Kidney (tissue), 14 donors: ENCODE results near the gene SIK3. TPM values are rescaled to one million over a fixed set of nuclear protein-coding genes. Genes with fewer than 3 reads are reported as not detected.
A peak's percentile ranks its signal among the peaks of the same experiment; 100 is the strongest.

Experiments
- DNase-seq, 5 donors: peaks; one replicate each; pipeline ENCODE4 v3.0.0-alpha.2; 2013 to 2020
- FAIRE-seq: peaks from 2 replicates; lab custom pipeline; 2012; peaks lifted over from hg19 to GRCh38; lab: Jason Lieb, UNC
- H3K27ac ChIP-seq, 2 donors: one replicate each; pipeline ENCODE4 v1.7.0; 2013; ENCODE audit warnings: low read depth in 2 of 2, low read length in 2 of 2, inconsistent platforms in 1 of 2
- H3K27me3 ChIP-seq: one replicate; pipeline ENCODE4 v1.7.1; 2013; ENCODE audit warnings: low read length, inconsistent platforms; ENCODE audit not compliant: control insufficient read depth, insufficient read depth
- H3K36me3 ChIP-seq, 3 donors: one replicate each; pipeline versions ENCODE4 v1.7.0 to v1.7.1; 2013; ENCODE audit warnings: low read length in 3 of 3, control low read depth in 1 of 3, inconsistent platforms in 1 of 3; ENCODE audit not compliant: insufficient read depth in 3 of 3, control insufficient read depth in 2 of 3
- H3K4me1 ChIP-seq, 3 donors: one replicate each; pipeline versions ENCODE4 v1.7.0 to v1.7.1; 2013; ENCODE audit warnings: low read length in 3 of 3, inconsistent platforms in 1 of 3, low read depth in 1 of 3; ENCODE audit not compliant: control insufficient read depth in 2 of 3, insufficient read depth in 2 of 3
- H3K4me3 ChIP-seq, 3 donors: one replicate each; pipeline versions ENCODE4 v1.7.0 to v1.8.1; 2013; ENCODE audit warnings: low read length in 3 of 3, control low read depth in 1 of 3, inconsistent platforms in 1 of 3
- H3K9ac ChIP-seq, 3 donors: one replicate each; pipeline versions ENCODE4 v1.7.0 to v1.7.1; 2013; ENCODE audit warnings: low read length in 3 of 3, control low read depth in 1 of 3, inconsistent platforms in 1 of 3
- H3K9me3 ChIP-seq, 3 donors: one replicate each; pipeline versions ENCODE4 v1.7.0 to v1.7.1; 2013; ENCODE audit warnings: low read length in 3 of 3, control low read depth in 1 of 3, inconsistent platforms in 1 of 3; ENCODE audit not compliant: control insufficient read depth in 2 of 3, insufficient read depth in 1 of 3
- intact Hi-C: fragments of 100-400 bp; cut with DNase I; formaldehyde crosslinking; loops from one replicate; pipeline ENCODE4 v1.11.1; 2022
- polyA plus RNA-seq: library from polyadenylated mRNA; stranded (reverse); fragments of 350-450 nt; fragmentation: Illumina TruSeq; extraction: RNeasy Lipid Tissue Mini Kit (QIAGEN cat#74804); gene quantifications from one replicate; pipeline ENCODE4 v1.2.3, GENCODE V29; 2014; ENCODE audit warnings: low read depth, low replicate concordance; ENCODE audit not compliant: insufficient read depth
- total RNA-seq: library from RNA; stranded (reverse); fragmentation: NEBNext Ultra II Directional; extraction: Animal tissue kit (Norgen Biotek cat#: 25700); gene quantifications from one replicate; pipeline ENCODE4 v1.2.1, GENCODE V29; 2021
- TF ChIP-seq, protein P1 (sequence below): IDR thresholded peaks from 3 replicates; pipeline ENCODE4 v1.5.1; 2012; ENCODE audit warnings: mild to moderate bottlenecking, moderate library complexity, borderline replicate concordance; ENCODE audit not compliant: insufficient read depth; ENCODE audit errors: extremely low read depth
- donor health status: control.
- donor health status: control.
- donor health status: control.
- donor health status: control.
- donor health status: control.
- donor health status: DM: yes; HTN: yes; CAD: no.
- donor health status: Normal renal cell carcinoma (clear cell type).

Gene SIK3
- total and polyA plus RNA-seq, 2 donors from 2014 or later, result 12.3 to 50.7 TPM

DNA sequence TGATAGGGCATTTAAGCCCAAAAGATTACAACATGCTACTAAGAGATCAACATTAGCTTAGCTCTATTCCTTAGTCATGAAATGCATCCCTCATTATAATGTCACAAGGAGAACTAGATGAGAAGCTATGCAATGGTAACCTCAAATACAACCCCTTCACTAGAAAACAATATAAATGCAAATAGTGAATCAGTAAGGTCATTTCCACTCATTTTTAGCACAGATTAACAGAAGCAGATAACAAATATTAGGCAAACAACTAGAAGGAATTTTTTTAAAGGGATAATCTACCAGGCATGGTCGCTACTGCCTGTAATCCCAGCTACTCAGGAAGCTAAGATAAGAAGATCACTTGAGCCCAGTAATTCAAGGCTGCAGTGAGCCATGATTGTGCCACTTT is 28.2 kb downstream of the SIK3 start:
- TF ChIP-seq, protein P1, sequence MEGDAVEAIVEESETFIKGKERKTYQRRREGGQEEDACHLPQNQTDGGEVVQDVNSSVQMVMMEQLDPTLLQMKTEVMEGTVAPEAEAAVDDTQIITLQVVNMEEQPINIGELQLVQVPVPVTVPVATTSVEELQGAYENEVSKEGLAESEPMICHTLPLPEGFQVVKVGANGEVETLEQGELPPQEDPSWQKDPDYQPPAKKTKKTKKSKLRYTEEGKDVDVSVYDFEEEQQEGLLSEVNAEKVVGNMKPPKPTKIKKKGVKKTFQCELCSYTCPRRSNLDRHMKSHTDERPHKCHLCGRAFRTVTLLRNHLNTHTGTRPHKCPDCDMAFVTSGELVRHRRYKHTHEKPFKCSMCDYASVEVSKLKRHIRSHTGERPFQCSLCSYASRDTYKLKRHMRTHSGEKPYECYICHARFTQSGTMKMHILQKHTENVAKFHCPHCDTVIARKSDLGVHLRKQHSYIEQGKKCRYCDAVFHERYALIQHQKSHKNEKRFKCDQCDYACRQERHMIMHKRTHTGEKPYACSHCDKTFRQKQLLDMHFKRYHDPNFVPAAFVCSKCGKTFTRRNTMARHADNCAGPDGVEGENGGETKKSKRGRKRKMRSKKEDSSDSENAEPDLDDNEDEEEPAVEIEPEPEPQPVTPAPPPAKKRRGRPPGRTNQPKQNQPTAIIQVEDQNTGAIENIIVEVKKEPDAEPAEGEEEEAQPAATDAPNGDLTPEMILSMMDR, result no peak
- FAIRE-seq, result no peak

DNA sequence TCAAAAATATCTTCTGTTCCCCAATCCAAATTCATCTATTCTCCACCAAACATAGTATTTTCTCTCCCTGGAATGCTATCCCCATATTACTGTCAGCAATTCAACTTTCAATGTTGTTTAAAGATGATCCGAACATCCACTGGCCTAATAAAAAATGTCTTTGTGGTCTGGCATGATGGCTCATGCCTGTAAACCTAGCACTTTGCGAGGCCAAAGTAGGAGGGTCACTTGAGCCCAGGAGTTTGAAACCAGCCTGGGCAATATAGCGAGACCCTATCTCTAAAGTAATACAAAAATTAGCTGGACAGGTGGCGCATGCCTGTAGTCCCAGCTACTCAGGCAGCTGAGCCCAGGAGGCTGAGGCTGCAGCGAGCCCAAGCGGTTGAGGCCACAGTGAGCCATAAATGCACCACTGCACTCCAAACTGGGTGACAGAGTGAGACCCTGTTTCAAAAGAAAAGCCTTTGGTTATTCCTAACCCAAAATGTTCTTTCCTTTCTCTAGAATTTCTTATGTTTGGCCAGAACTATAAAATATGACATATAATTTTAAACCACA is 29.8 kb downstream of the SIK3 start:
- Histone ChIP-seq H3K9ac (no peak overlapping the region), H3K4me3 (no peak overlapping the region), H3K9me3 (no peaks in the 10 kb centered on the region), H3K4me1 (peaks cover 4 to 20% (median 6%) of the 10 kb centered on the region in 3 donors), H3K27me3 (no peaks in the 10 kb centered on the region), H3K27ac (no peak overlapping the region), H3K36me3 (no peaks in the 10 kb centered on the region)
- intact Hi-C loops, result no loop called here
- TF ChIP-seq, protein P1, result no peak
- FAIRE-seq (no peak), DNase-seq (no peak)

More for the DNA sequence above, 28.2 kb downstream of the SIK3 start:
- Histone ChIP-seq H3K9ac (no peak overlapping the region), H3K4me1 (peaks cover 4 to 23% (median 8%) of the 10 kb centered on the region in 3 donors), H3K9me3 (no peaks in the 10 kb centered on the region), H3K27me3 (no peaks in the 10 kb centered on the region), H3K4me3 (no peak overlapping the region), H3K36me3 (no peaks in the 10 kb centered on the region), H3K27ac (no peak overlapping the region)
- DNase-seq, result no peak
- intact Hi-C loops, result no loop called here

DNA sequence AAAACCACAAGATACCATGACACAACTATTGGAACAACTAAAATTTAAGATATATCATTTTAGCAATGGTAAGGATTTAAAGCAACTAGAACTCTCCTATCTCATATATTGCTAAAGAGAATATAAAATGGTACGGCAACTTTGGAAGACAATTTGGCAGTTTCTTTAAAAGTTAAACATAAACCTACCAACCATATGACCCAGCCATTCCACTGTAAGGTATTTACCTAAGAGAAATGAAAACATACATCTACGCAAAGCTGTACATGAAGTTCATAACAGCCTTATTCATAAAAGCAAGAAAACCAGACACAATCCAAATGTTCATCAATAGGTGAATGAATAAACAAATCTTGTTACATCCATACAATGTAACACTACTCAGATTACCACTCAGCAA is 31.3 kb downstream of the SIK3 start:
- FAIRE-seq, result no peak
- TF ChIP-seq, protein P1, result no peak
- Histone ChIP-seq H3K4me3 (no peak overlapping the region), H3K27me3 (no peaks in the 10 kb centered on the region), H3K4me1 (peaks cover 3 to 10% (median 4%) of the 10 kb centered on the region in 3 donors), H3K9me3 (no peaks in the 10 kb centered on the region), H3K27ac (no peak overlapping the region), H3K36me3 (no peaks in the 10 kb centered on the region), H3K9ac (no peak overlapping the region)
- intact Hi-C loops, result no loop called here
- no peak for DNase-seq

DNA sequence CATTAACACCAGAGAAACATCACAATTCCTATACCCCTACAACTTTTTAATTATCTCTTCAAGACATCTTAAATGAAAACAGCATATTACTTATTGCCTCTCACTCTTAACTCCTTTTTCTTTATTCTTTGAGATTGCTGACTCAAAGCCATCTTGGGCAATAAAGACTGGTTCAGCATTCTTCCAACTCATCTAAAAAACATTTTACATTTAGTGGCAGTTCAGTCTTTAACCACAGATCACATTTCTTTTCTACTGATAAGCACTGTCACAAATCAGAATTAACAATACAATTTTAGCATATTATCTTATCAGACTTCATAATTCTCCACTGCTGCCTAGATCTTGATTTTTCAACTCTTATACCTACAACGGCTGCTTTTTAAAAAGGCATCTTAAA is 34.0 kb downstream of the SIK3 start:
- TF ChIP-seq, protein P1, result no peak
- H3K27ac ChIP-seq, result no peak overlapping the region
- DNase-seq (no peak), FAIRE-seq (peak; percentile 19)
- H3K4me3 ChIP-seq, result no peak overlapping the region
- H3K4me1 ChIP-seq, result peaks cover 0 to 3% (median 0%) of the 10 kb centered on the region in 3 donors
- H3K9ac ChIP-seq, result no peak overlapping the region
- no peaks in the 10 kb centered on the region for H3K27me3 ChIP-seq
- H3K36me3 ChIP-seq, result no peaks in the 10 kb centered on the region
- no peaks in the 10 kb centered on the region for H3K9me3 ChIP-seq
- intact Hi-C loops, result no loop called here
